RPMI7951 (cell line): ENCODE data around the gene HOXC11. TPM values are rescaled to one million over a fixed set of nuclear protein-coding genes. Genes with fewer than 3 reads are reported as not detected.

Source experiments
- DNase-seq: peaks from one replicate; pipeline ENCODE4 v3.0.0-alpha.2; 2012; ENCODE audit warnings: low read depth
- total RNA-seq: library from RNA; depleted of rRNA; stranded (reverse); fragments of >200 nt; shearing (Covaris generic); gene quantifications from 2 replicates; pipeline ENCODE4 v1.2.3, GENCODE V29; 2014; rRNA removed

HOXC11 gene
- 0.10 and 0.36 TPM in 2 replicates for total RNA-seq

DNA sequence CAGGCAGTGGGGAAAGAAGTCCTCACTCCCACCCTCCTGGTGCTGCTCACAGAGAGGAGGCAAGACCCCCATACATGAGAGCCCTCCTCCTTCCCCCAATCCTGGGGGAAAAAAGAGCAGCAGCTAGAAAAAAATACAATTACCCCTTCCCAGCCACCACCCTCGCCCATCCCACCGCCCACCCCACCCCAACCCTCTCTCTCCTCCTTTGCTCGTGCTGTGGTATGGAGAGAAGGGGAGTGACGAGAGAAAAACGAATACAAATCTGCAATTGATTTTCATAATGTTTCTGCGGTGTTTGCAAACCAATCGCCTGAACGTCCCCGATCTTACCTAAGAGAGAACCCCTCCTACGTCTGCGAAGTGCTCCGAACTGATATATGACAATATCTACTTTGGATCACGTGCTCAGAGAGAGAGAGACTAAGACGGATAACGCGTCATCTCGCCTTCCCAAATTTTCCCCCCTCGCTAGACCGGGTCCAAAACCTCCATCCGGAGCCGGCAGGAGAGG lies at the start of gene HOXC11:
Gene HOXC11 (plus strand): TSS at position 405 of the 514 bp plus-strand sequence. CDS start 116 bp downstream, outside the sequence.
- DNase-seq = no peak

DNA sequence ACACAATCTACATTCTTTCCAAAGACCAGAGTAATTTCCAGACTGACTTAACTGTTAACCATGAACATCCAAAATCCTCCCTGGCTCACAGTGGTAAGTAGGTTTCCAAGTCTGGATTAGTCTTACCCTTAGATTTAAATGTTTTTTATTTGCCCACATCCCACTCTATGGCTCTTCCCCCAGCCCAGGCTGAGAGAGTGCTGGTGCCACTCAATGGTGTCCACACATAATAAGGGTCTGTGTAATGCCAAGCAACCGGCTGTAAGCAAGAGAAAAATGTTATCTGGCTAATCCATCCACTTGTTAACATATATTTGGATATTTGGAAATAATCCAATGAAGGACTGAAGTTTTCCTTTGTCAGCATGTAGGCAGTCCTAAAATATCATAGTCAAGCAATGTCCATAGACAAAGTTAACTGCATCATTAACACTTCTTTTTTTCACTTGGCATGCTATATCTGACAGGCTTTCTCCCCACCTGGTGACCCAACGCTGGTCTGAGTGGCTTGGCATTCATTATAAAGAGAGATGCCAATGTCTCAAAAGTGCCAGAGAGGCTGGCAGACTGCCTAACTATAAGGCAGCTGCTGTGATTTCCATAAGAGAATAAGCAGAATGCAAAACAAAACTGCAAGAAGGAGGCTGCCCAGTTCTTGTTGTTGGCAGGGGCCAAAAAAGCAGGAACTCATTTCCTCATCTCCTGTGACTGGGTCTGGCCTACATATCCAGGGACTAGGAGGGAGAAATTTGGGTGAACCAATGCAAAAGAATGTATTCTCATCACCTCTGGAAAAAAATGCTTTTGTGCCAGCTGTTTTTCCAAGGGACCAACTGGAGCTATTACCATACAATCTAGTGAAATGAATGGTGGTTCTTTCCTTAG lies 48.2 kb upstream of the HOXC11 start:
- DNase-seq = no peak

DNA sequence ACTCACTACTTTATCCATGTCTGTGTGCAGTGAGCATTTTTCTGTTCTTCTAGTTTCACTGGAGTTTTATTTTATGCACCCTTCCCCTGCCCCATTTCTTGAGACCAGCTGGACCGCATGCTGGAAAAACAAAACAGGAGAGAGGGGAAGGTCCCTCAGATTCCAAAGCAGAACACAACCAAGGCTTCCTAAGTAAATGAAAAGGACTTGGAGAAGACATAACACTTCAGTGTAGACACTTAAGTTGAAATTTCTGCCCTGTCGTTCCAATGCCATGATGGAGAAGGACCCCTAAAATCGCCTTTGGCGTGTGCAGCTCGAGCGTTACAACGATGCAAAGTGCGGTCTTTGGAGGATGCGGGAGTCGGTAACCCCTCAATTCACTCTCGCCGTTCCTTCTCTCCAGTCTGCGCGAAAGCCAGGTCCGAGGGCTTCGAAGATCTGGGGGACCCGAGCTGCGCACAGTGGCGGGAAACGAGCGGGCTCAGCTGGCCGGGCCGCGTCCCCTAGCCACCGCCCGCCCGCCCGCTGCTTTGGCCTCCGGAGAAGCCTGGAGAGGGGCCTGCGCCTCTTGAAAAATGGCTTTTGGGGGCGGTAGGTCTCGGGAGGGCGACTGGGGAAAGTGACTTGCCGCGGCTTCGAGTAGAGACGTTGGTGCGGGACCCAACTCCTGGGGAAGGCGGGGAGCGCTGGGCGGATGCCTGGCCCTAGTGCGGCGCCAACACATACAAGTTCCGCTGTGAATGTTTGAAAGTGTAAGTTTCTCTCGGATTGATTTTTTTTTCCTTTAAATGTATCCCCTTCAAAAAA lies 45.5 kb upstream of the HOXC11 start:
- DNase-seq = no peak

DNA sequence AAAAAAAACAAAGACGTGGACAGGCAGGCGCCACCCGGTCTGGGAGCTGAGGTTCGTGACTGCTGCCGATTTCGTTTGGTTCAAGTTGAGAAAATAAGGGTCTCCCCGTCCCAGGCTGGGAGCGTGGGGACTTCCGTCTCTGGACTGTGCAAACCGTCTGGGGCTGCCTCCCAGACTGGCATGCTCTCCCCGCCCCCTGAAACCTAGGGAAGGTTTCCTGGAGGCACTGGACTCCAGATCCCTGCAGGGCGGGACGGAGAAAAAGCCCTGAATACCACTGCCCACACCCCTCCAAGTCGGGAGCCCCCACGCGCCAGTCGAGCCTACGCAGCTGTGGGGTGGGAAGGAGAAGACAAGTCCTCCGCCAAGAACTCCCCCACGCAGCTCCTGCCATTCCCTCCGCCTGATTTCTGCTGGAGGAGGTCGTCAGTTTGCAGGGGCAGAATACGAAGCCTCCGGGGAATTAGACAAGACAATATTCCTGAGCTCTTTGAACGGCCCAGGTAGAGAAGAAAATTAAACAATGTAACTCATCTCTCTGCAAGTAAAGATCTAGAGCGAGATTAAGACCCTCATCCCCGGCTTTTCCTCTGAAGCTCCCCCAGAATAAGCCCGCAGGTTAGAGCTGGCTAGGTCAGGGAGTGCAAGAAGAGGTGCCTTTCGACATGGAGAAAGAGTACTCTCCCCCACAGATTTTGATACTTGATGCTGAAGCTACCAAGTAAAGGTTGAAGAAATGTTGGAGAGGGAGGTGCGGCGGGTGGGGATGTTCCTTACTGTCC lies 44.7 kb upstream of the HOXC11 start:
- DNase-seq = no peak

DNA sequence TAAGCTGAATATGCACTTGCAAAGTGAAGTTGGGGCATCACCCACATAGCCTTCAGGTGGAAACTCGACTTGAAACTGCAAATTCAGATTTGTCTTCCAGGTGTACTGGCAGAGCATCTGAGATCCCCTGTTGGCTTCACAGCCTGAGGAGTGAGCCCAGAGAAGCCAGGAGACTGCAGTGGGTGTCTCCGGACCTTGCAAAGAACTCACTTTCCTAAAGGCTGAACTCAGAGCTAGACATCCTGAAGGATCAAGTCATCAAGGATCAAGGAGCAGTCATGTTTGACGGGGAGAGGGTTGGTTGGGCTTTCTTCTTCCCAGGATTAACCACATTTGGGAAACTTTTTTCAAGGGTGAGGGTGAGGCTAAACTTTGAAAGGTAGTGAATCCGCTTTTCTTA lies 43.4 kb upstream of the HOXC11 start:
- DNase-seq = no peak

DNA sequence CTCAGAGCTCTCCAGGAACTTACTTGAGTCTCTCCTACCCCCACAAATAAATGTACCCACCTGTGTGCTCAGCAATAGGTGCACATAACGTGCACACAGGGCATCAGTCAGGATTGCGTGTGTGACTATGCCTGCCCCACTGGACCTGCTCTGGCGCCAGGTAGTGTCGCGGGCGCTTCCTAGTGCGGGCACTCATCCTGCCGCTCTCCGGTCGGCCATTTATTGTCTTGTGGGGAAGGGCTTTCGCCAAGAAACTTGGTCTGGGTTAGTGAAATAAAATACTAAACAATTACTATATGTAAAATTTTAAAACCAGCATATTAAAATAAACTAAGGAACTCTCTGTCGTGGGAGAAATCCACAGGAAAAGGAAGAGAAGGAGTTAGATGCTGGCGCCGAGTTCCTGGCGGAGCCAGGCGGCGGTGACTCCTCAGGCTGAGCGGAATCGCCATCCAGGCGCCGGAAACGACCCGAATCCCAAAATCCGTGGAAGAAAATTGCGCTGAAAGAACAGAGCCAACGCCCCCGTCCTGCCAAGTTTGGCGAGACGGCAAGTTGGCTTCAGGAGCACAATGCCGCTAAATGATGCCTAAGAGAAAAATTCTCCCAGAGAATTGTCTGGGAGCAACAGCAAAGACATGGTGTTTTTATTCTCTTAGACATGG lies 42.2 kb upstream of the HOXC11 start:
- DNase-seq = no peak

DNA sequence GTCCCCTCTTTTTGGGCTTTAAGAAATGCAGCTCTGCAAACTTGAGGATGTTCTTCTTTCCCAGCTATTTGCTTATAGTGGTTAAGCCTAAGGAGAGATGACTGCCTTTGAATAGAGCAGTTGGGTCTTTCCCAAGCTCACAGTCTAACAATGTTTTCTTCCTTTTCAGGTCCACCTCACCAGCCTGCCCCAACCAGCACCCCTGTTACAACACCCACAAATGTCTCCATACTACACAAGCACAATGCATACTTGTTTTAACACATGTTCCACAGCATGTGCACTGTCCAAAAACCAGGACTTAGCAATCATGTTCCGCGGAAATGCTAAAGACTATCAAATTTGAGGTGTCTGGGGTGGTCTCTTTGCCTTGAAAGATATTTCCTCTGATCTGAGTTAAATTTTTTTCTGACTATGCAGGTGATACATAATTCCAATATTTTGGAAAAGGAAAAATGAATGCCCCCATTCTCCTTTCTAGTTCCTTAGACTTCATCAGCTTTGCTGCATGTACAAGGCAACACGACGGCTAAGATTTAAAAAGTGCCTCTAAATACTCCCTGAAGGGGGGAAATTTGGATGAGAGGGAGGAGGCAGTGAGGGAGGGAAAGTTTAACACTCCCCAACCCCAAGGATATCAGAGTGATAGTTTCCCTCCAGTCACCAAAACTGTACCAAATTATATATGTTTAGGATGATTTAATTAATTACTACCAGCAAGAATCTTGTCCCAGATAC lies 40.9 kb upstream of the HOXC11 start:
- no peak for DNase-seq

DNA sequence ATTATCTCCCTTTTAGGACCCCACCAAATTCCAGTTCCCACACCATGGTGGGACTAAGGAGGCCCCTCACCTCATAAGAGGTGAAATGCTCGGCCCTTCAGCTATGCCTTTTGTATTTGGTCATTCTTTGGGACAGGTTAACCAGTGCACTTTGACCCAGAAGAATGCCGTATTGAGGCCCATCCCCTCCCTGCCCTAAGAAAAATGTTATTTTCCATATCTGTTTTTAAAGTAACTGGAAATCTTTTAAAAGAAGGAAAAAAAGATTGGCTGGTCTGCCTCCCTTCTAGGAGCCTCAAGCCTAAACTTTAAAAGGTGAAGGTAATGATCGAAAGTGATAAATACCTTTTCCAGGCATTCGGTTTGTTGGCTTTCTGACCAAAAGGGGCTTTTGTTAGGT lies 40.0 kb upstream of the HOXC11 start:
- DNase-seq = no peak

DNA sequence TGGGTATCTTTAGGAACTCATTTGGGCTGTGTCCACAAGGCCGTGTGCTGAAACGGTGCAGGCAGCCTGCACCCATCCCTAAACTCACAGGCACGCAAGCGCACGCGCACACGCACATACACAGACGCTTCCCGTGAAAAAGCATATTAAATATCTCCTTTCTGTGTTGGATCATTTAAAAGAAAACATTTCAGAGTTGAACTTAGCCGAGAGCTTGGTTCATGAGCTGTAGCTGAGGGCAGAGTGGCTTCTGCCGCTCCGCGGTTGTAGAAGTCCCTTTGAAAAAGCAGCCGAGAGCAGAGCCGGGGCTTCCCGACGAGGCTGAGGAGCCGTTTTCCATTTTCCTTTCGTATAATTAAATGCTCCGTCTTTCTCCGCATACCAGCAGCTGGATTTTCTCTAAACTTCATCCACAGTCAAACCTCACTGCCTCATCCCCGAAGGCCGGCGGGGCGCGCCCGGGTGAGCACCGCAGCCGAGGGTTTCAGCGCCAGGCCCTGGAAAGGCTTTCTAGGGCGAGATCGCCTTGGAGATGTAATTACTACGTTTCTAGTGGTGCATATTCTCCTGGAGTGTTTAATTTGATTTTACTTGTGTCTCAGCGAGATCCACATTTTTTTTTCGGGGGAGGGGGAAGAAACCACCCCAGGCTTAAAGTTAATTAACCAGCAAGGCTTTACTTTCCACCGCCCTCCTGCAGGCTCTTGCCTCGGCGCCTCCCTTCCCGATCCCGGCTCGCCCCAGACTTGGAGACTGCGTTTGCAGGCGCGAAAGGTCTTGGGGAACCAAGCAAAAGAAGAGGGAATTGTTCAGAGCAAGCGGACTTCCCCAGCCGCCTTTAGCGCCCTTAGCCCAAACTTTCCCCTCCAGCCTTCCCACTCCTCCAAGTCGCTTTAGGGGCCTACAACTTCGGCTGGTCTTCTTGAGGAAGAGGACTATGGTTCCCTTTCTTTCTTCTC lies 37.3 kb upstream of the HOXC11 start:
- DNase-seq = no peak

DNA sequence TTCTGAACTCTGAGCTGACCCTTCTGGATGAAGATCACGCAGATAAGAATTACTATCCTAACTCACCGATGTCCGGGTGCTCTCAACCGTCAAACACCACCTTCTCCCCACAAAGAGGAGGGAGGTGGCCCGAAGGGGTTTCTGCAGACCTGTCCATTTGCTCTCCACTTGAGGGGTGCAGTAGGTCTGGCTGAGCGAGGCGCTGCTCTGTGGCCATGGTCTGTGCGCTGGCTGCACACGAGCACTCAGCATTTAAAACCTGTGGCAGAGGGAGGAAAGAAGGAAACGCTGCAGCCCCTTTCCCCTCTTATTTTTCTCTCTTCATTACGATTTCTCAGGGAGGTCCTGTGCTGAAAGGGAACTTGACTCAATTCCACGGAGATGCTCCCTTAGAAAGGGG lies 35.8 kb upstream of the HOXC11 start:
- DNase-seq = no peak

DNA sequence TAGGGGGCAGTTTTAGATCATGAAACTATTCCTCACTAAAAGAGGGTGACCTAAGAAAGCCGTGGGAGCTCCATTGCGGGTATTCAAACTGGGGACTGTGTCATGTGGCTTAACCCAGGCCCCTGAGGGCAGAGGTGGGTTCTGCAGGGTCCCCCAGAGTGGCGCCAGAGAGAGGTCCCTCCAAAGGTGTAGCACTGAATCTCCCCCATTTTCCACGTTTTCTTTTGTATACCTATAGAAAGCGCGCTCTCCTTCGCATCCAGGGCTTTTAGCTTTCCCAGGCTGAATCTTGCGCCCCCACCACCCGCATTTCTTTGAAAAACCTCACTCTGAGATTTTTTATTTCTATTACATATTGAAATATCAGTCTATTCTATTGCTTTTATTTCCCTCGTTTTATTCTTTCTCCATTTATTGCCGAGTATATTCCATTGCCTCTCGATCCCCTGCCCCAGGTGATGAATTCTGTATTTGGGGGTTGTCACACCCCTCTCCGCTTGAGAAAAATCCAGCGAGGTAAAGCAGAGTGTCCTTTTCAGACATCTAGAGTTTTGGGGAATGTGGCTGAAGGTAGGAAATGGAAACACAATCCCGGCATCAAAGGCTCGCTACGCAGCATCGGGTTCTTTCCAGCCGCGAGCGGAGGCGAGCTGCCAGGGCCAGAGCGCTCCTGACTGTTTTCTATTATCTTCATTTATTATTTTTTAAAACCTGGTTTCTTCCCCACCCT lies 35.2 kb upstream of the HOXC11 start:
- DNase-seq = no peak

DNA sequence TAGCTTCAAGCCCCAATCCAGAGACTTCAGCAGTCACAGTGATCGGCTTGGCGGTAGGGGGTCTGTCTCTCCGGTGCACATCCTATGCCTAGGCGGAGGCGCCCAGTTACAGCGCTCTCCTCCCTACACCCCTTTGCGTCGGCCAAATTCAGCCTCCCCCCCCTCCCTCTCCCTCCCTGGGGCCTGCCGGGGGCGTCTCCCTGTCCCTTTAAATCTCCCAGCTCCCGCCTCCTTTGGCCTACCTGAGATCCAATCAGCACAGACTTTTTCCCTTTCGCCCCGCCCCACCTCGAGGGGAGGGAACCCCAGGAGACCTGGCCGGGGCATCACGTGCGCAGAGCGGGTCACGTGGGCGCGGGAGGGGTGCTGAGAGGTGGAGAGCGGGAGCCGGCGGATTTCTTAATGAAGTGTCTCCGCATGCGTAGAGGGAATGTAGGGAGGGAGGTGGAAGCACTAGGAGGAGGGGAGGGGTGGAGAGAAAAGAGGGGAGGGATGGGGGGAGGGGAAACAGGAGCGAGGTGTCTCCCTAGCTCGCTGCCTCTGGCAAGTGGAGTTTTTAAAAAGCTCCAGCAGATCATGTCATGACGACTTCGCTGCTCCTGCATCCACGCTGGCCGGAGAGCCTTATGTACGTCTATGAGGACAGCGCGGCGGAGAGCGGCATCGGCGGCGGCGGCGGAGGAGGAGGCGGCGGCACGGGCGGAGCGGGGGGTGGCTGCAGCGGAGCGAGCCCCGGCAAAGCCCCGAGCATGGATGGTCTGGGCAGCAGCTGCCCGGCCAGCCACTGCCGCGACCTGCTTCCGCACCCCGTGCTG lies 34.4 kb upstream of the HOXC11 start, which contains the start of gene HOXC13:
Gene HOXC13 (plus strand): TSS at position 506 of the 815 bp plus-strand sequence. CDS start 76 bp downstream, at position 582.
- peak; percentile 92 for DNase-seq

DNA sequence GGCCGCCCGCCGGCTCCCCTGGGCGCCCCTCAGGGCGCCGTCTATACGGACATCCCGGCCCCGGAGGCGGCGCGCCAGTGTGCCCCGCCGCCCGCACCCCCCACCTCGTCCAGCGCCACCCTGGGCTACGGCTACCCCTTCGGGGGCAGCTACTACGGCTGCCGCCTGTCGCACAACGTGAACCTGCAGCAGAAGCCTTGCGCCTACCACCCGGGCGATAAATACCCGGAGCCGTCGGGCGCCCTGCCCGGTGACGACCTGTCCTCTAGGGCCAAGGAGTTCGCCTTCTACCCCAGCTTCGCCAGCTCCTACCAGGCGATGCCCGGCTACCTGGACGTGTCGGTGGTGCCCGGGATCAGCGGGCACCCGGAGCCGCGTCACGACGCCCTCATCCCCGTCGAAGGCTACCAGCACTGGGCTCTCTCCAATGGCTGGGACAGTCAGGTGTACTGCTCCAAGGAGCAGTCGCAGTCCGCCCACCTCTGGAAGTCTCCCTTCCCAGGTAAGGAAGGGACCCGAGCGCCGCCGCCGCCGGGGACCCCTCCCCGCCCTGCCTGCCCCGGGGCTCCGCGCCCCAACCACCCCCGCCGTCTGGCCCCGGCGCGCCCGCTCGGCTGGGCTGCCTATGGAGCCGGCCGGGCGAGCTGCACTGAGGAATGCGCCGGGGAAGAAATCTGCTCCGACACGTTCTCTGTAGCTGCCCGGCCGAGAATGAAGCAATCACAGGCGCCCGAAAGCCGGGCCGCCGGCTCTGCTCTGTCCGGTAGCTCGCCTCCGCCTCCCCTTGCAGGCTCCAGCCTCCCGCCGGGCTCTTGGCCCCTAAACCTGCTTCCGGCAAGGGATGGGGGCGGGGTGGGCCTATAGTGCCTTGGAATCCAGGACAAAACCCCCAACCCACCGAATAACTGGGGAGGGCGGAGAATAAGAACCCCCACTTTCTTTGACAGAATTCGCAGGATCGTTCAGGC lies 33.5 kb upstream of the HOXC11 start:
- DNase-seq = peak; percentile 10

DNA sequence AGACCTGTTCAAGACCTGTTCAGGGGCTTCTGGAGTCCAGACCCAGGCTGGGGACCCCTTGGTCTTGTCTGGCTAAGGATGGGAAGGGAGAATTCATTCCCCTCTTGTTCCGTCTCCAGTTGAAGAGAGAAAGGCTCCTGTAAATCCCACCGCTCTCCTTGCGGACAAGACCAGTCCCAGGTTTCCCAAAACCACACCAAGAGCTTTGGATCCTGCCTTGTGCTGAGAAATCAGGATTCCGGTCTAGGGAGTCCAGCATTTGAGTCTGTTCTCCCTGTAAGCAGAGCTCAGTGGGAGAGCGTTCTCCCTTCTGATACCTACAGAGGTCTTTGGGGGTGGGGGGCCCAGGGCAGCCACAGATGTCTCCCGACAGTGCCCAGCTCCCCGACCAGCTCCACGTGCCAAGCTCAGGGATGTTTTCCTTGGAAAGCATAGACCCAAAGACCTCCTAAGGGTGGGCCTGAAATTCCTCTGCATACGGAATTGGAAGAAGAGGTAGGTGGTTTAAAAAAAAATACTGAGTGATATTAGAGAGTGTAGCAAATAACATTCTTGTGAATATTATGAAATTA lies 32.4 kb upstream of the HOXC11 start:
- DNase-seq = no peak

DNA sequence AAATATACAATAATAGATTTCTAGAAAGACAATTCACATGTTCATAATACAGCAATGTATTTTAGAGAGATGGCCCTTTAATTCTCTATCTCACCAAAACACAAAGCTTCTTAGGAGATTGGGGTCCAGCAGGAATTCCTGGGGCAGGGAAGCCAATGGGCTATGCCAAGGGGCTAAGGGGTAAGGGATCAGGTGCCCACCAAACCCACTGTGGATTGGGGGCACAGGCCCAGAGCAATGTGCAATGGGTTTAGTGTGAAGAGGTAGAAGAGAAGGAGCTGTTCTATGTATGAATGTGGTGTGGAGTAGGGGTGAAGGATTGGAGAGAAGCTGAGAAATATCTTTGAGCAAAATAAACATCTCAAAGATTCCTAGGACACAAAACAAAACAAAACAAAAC lies 31.7 kb upstream of the HOXC11 start:
- no peak for DNase-seq

DNA sequence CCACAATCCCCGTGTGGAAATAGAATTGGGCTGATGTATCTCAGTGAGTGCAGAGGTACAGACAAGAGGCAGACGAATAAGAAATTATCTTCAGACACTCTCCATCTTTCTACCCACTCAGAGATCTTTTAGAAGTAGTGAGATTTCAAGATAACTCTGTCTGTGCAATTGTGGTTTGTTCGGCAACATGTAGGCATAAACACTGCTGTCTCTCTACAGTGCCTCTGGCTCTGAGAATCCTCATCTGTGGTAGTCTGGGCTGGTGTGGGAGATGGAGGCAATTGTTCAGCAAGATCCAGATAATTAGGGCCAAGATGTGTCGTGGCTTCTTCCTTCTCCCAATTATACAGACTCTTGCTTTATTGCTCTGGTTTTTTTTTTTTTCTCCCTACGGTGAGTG lies 31.2 kb upstream of the HOXC11 start:
- DNase-seq = peak; percentile 16
